ENCODE data around the gene MGA.

- TF ChIP-seq CTCF (IDR thresholded peaks at IDR 0.05) (no peak), EP300 (IDR thresholded peaks at IDR 0.05) (no peak), PBX3 (IDR thresholded peaks at IDR 0.05) (no peak), JUNB (IDR thresholded peaks at IDR 0.05) (no peak), REST (IDR thresholded peaks at IDR 0.05) (no peak)
Observed at GRCh38 chr15:41658689-41659088, 1.5 kb upstream of the MGA start.
